ENCODE data around the gene LYSMD1. TPM values are rescaled to one million over a fixed set of nuclear protein-coding genes. Genes with fewer than 3 reads are reported as not detected.

The LYSMD1 gene
- polyA plus RNA-seq, 2 donors = 3.8 TPM

Other genes starting within 250 kb of the LYSMD1 start
- gene SETDB1, start 239.5 kb downstream of the LYSMD1 start, polyA plus RNA-seq = 10 to 100 TPM; 14.4 to 17.8 TPM
- gene CERS2, start 191.1 kb downstream of the LYSMD1 start, polyA plus RNA-seq = 10 to 100 TPM; 35.5 to 39.4 TPM
- 10 to 100 TPM; 14.4 to 17.5 TPM for gene ANXA9, start 183.6 kb downstream of the LYSMD1 start, polyA plus RNA-seq
- 10 to 100 TPM; 17.2 to 21.3 TPM for gene MINDY1, start 159.0 kb downstream of the LYSMD1 start, polyA plus RNA-seq
- gene PRUNE1, start 157.5 kb downstream of the LYSMD1 start, polyA plus RNA-seq = 10 to 100 TPM in 1 of 2 donors, 1 to 10 TPM in 1; 7.2 to 10.1 TPM
- gene BNIPL, start 129.3 kb downstream of the LYSMD1 start, polyA plus RNA-seq = 100 to 1,000 TPM; 111 to 159 TPM
- 1 to 10 TPM; 1.7 to 2.9 TPM for gene C1orf56, start 118.2 kb downstream of the LYSMD1 start, polyA plus RNA-seq
- 10 to 100 TPM; 62.9 to 86.6 TPM for gene CDC42SE1, start 106.3 kb downstream of the LYSMD1 start, polyA plus RNA-seq
- gene MLLT11, start 105.5 kb downstream of the LYSMD1 start, polyA plus RNA-seq = 1 to 10 TPM in 1 of 2 donors, under 1 TPM in 1; 0.72 to 1.5 TPM
- 1 to 10 TPM; 4.2 to 6.3 TPM for gene GABPB2, start 95.1 kb downstream of the LYSMD1 start, polyA plus RNA-seq
- 1 to 10 TPM; 3.3 to 7.2 TPM for gene SEMA6C, start 19.3 kb downstream of the LYSMD1 start, polyA plus RNA-seq
- 1 to 10 TPM; 1.2 to 1.6 TPM for gene TNFAIP8L2, start 9.3 kb downstream of the LYSMD1 start, polyA plus RNA-seq
- gene SCNM1, start 242 bp upstream of the LYSMD1 start, polyA plus RNA-seq = 10 to 100 TPM; 40.5 to 43.9 TPM
- gene TMOD4, start 10.1 kb upstream of the LYSMD1 start, polyA plus RNA-seq = under 1 TPM; 0.14 to 0.22 TPM
- gene VPS72, start 24.3 kb upstream of the LYSMD1 start, polyA plus RNA-seq = 10 to 100 TPM; 27.2 to 28.2 TPM
- gene PIP5K1A, start 32.6 kb upstream of the LYSMD1 start, polyA plus RNA-seq = 10 to 100 TPM; 16.4 to 23.2 TPM
- gene PSMD4, start 88.8 kb upstream of the LYSMD1 start, polyA plus RNA-seq = 100 to 1,000 TPM; 127 to 168 TPM
- gene ZNF687, start 116.4 kb upstream of the LYSMD1 start, polyA plus RNA-seq = 10 to 100 TPM in 1 of 2 donors, 1 to 10 TPM in 1; 8.0 to 11.4 TPM
- 10 to 100 TPM; 22.3 to 28.6 TPM for gene PI4KB, start 161.5 kb upstream of the LYSMD1 start, polyA plus RNA-seq
- 10 to 100 TPM; 12.0 to 12.9 TPM for gene RFX5, start 181.3 kb upstream of the LYSMD1 start, polyA plus RNA-seq
- 10 to 100 TPM; 23.5 to 27.4 TPM for gene SELENBP1, start 206.8 kb upstream of the LYSMD1 start, polyA plus RNA-seq
- gene PSMB4, start 233.7 kb upstream of the LYSMD1 start, polyA plus RNA-seq = 100 to 1,000 TPM; 223 to 250 TPM